Stomach (tissue), 4 donors: Measurements from ENCODE around the gene ASMT.

Experiments
- EP300 ChIP-seq: sonication (generic); formaldehyde crosslinking; IDR thresholded peaks from one replicate; pipeline ENCODE4 v1.6.1; 2017; ENCODE audit warnings: antibody characterized with exemption
- POLR2A ChIP-seq, 4 donors: fragments of 450-650 bp; IDR thresholded peaks; one replicate each; pipeline ENCODE4 v1.6.1; 2016; ENCODE audit warnings: antibody characterized with exemption in 4 of 4, control low read depth in 2 of 4, mild to moderate bottlenecking in 1 of 4, moderate library complexity in 1 of 4

DNA sequence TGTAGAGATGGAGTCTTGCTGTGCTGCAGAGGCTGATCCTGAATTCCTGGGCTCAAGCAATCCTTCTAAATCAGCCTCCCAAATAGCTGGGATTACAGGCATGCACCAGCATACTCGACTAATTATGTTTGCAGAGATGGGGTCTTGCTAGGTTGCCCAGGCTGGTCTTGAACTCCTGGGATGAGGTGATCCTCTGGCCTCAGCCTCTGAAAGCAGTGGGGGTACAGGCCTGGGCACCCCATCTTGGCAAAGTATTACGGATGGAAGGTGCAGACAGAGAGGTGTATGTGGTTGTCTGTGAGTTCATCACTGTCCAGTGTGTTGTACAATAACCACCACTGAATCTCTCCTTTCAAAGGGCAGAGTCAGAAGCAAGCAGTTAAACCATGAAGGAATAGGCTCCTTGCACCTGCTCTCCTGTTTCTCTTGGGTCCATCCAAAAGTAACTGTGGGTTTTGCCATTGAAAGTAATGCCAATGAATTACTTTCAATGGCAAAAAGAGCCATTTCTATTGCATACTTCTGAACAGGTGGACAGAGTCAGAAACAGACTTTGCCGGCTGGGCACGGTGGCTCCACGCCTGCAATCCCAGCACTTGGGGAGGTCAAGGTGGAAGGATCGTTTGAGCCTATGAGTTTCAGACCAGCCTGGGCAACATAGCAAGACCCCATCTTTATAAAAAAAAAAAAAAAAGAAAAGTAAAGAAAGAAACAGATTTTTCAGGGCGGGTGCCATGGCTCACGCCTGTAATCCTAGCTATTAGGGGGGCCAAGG lies 30.4 kb upstream of the ASMT start:
- TF ChIP-seq POLR2A (IDR thresholded peaks at IDR 0.05) (no peak), EP300 (no peak)
